NOMO-1 treated with dmso at 0.1 percent for 144 hours (cell line): ENCODE data around the gene TSEN2.
"Not testable (repeated sequence)": the region's sequence is repeated elsewhere in the genome, so short reads cannot be mapped to it uniquely, and the experiment has no call there.

Experiments used
- DNase-seq: peaks from one replicate; lab custom pipeline; 2025; ENCODE audit not compliant: unreplicated experiment; lab: John Stamatoyannopoulos, UW

Gene TSEN2

DNA sequence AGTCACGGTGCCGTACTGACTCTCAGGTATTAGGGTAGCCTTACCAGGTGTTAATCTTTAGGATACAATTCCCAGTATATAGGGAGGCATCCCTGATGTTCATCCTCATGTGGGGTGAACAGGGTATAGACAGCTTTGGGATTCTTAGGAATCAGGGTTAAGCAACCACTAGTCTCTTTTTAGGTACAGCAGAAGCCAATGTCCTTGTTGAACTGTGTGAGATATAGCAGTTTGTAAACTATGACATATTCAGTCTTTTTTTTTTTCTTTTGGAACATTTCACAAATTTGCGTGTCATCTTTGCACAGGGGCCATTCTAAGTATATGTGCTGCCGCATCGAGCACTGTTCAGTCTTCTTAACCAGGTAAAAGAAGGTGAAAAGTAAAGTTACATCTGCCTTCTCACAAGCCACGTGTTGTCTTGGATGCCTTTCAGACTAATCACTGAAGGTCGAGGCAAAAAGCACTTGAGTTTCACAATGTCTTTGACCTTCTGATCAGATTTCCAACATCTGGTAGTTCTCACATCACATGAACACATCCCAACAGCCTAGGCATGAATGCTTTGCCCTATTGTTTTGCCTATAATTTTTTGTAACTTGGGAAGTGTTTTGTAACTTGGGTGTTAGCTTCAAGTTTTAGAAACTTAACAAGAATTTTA, 17.2 kb downstream of the TSEN2 start:
- no peak for DNase-seq

DNA sequence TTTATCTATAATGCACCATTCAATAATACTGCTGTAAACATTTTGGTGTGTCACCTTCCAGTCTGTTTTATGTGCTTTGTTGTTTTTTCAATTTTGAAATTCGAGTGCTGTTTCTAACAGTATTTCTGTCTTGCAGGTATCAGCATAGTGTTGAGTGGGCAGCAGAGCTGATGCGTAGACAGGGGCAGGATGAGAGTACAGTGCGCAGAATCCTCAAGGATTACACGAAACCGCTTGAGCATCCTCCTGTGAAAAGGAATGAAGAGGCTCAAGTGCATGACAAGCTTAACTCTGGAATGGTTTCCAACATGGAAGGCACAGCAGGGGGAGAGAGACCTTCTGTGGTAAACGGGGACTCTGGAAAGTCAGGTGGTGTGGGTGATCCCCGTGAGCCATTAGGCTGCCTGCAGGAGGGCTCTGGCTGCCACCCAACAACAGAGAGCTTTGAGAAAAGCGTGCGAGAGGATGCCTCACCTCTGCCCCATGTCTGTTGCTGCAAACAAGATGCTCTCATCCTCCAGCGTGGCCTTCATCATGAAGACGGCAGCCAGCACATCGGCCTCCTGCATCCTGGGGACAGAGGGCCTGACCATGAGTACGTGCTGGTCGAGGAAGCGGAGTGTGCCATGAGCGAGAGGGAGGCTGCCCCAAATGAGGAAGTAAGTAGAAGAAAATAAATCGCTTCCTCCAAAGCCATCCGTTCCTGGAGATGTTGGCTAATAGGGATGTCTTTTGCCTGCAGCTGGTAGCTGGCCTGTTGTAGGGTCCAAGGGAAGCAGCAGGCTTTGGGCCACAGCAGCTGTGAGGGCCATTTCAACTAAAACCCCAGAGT, 19.1 kb downstream of the TSEN2 start:
- DNase-seq: peak; percentile 89

DNA sequence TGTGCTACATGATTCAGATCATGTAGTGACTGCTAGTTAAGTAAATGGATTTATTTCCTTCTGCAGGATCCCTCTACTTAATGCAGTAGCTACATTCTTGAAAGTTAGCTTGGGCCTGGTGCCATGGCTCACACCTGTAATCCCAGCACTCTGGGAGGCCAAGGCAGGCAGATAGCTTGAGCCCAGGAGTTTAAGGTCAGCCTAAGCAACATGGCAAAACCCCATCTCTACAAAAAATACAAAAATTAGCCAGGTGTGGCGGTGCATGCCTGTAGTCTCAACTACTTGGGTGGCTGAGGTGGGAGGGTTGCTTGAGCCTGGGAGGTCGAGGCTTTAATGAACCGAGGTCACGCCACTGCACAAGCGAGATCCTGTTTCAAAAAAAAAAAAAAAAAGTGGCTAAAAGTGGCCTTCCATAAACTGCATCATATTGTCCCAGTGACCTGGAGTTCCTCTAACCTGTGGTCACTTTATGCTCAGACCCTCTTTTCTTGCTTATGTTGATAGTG, 22.0 kb downstream of the TSEN2 start:
- DNase-seq: no peak

DNA sequence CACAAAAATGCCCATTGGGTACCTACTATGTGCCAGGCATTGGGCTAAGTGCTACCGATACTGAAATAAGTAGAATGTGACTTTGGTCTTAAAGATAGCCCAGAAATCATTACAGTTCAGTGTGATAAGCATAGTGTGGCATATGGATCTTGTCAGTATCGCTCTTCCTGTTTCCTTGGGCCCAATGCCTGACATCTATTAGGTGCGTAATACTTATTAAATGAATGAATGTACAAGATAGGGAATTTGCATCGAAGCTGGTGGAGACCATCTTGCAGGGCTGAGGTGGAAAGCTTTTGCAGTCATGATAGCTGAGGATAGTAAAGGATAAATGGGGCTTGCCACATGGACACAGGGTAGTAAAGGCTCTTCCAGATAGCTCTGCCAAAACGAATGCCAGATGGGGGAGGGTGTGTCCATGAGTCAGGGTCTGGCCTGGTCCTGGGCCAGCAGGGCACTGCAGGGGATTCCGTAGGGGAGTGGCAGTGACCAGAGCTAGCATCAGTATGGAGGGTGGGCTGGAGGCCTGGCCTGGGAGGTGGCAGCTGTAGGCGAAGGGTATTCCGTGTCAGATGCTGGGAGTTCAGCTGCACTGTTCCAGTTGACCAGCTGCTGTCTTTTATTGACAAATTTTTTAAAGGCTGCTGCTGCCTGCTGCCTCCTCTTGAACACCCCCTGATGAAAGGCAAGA, 23.5 kb downstream of the TSEN2 start:
- no peak for DNase-seq

DNA sequence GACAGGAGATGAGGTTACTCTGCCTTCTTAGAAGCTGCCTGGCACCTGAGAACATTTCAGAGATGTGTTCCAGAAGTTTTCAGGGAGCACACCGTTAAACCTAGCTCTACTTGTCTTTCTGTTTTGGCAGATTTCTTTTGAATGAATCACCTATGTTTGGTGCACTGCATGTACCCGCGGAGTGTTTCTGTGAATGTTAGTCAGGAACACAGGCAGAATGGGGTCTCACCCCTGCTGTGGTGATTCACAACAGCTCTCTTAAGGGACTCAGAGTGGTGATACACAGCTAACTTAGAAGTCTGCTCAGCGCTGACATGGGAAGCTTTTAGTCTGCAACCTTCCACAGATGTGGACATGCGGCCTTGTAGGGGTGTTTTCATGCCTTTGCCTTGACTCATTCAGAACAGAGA, 24.0 kb downstream of the TSEN2 start:
- no peak for DNase-seq

DNA sequence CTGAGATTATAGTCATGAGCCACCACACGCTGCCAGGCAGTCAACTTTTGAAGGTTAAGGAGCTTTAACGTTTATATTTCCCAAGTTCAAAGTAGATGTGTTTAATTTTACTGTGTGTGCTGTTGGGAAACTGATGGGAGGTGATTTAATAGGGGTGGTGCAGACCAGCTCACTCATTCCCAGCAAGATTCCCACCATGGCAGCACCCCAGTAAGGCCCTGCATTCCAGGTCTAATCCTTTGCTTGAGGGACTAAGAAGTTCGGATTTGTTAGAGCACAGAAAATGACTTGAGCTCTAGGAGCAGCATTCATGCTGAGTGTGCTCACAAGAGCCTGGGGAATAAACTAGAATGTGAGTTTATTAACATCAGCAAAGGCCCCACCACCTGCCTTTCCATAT, 25.2 kb downstream of the TSEN2 start:
- no peak for DNase-seq

DNA sequence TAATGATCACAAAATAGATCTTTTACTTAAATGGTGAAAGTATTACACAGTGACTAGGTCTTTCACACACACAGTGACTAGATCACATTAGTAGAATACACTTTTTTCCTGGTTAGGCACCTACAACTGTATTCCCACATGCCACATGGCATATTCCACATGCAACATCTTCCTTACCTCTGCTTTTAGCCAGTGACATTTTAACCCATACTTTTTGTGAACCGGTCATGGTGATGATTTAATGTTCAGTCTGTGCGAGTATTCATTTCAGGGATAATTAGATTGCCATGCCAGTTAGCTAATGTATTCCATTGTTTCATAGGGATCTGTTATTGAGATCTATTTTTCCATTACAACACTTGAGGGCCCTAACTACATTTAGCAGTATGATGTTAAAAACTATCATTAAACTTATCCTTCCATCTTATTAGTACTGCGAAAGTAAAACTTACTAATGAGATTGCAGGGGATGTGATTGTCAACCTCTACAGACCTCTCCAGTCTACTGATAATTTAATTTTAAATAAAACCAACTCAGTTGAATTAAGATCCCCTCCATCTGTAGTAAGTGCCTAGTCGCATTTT, 28.3 kb downstream of the TSEN2 start:
- DNase-seq: no peak

DNA sequence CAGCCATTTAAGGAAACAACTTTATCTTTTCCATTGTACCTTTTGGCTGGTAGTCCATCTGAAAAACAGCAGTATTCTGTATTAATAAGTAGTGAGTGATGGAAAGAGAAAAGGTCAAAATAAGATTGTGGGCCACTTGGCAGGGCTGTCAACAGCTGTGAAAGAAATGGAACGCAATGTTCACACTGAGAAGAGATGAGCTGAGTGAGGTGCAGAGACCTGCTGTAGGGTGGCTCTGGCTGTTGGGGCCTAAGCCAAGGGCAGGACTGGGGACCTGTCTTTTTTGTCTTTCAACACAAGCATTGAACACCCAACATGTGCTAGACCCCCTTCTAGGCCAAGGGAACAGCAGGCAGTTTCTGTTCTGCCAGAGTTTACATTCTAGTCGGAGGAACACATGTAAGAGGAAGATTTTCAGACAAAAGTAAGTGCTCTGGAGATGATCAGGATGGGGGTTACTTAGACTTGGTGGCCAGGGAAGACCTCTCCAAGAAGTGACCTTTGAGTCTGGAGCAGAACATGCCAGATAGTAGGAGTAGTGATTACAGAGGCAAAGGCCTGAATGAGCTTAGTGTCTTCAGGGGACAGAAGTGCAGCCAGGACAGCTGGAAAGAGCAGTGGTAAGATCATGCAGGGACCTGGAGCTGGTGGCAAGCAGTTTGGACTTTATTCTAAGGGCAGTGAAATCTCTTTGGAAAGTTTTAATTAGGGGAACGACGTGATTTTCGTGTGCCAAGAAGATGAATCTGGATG, 29.6 kb downstream of the TSEN2 start:
- DNase-seq: no peak

DNA sequence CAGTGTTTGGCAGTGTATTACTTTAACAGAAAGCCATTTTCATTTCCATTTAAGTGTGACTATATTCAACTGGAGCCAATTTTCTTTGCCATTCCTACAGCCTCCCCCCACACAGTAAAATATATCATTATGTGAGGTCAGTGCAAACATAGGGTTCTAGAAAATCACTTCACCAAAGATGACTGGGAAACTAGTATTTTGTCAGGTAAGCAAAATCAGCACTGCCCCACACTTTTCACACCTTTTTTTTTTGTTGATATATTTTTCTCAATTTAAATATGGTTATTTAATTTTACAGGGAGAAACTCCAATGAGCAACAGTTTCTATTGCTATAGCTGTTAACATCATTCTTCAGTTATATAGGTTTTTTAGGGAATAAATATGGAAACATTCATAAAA, 31.4 kb downstream of the TSEN2 start:
- no peak for DNase-seq

DNA sequence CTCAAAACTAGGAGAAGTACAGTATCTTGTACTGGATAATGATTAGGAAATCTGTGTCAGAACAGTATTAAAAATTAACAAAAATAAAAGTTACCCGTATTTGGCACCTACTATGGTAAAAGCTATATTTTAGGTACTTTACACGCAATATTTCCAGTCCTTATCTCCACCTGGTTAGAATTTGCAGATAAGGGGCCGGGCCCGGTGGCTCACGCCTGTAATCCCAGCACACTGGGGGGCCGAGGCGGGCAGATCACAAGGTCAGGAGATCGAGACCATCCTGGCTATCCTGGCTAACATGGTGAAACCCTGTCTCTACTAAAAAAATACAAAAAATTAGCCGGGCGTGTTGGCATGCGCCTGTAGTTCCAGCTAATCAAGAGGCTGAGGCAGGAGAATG, 32.6 kb downstream of the TSEN2 start:
- no peak for DNase-seq

DNA sequence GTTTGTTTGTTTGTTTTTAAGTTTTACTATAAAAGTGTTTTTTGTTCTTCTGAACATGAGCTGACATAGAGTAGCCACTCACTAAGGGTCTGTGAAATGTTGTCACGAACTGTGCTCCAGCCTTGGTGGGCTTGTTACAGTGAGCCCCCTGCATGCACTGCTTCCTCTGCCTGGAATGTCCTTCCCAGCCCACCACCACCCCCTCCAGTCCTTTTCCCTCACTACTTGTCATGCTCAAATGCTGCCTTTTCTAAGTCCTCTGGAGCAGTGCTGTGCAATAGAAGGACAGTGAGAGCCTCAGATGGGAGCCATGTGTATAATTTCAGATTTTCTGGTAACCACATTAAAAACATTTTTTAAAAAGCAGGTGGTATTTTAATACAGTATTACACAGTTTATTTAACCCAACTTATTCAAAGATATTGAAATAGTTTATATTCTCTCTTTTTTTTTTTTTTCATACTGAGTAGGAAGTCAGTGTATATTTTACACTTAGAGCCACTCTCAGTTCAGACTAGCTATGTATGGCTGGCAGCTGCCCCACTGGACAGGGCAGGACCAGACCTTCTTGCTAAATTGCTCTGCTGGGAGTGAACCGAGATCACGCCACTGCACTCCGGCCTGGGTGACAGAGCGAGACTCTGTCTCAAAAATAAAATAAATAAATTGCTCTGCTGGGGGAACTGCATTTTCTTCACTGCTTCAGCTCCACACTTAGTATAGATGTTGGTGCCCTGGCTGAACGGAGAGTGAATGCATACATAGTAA, 34.2 kb downstream of the TSEN2 start:
- DNase-seq: no peak

DNA sequence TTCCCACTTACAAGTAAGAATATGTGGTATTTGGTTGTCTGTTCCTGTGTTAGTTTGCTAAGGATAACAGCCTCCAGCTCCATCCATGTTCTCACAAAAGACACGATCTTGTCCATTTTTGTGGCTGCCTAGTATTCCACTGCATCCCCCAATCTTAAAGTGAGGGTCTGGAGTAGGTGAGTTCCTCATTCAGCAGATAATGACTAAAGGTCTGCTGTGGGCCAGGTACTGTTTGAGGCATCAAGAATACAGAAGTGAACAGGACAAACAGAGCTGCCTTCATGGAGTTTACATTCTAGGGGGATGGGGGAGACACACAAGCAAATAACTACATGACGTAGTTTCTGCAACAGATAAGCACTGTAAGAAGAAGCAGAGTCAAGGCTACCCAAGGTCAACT, 36.7 kb downstream of the TSEN2 start:
- no peak for DNase-seq

DNA sequence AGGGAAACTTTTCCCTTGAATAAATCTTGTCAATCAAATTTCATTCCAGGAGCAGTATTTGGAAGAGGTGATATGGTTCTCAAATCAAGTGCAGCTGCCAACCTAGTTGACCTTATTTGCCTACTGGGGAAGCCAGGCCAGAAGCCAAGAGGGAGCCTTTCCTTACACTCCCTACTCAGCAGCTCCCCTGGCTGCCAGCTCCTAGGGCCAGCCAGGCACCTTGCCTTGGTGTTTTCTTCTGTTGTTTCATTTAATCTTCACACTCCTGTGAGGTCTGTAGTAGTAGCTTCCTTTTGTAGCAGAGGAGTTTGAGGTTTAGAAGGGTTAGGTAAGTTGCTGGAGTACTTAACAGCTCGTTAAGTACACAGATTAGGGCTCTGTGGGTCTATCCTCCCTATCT, 38.4 kb downstream of the TSEN2 start:
- DNase-seq: no peak

DNA sequence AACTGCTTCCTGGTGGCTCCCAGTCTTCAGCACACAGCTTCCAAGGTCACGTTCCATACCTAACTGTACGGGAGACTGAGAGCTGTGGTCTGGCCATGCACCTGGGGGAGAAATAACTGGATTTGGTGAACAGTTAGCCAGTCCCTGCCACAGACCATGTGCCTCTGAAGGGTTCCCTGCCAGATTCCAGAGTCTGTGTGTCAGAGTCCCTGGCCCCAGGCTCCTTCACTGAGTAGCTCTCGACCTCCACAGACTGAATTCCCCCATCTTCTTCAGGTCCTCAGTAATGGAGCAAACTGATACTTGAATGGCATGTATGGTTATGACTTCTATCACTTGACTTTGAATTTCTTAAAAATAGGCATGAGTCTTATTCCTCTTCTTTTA, 43.5 kb downstream of the TSEN2 start:
- no peak for DNase-seq

DNA sequence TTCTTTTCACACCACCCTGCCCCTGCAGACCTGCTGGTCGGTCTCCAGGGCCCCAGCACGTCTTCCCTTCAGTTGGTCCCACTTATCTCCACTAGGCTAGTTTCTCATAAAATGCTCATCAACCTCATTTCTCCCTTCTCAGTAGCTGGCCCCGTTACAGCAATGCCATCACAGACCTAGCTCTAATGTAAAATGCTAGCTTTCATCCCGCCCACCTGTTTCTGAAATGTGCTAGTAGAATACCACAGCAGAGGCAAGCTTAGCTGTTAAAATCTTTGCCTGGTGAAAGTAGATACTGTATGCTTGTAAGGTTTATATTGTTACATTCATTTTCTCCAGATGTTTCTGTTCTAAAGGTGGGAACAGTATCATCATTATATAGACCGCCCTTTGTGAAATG, 47.9 kb downstream of the TSEN2 start:
- DNase-seq: no peak

DNA sequence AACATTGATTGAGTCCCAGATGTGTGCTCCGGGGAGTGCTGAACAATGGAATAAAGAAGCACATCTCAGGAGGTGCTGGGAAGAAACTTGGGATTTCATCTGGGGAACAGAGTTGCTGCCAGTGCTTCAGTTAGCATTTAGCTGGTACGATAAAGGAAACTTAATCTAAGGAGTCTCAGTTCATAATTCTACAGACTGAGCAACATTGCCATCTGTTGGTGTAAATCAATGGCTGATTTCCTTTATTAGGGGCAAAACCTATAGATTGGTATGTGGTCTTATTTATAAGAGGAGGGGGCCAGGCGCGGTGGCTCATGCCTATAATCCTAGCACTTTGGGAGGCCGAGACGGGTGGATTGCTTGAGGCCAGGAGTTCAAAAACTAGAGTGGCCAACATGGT, 52.1 kb downstream of the TSEN2 start:
- no peak for DNase-seq

DNA sequence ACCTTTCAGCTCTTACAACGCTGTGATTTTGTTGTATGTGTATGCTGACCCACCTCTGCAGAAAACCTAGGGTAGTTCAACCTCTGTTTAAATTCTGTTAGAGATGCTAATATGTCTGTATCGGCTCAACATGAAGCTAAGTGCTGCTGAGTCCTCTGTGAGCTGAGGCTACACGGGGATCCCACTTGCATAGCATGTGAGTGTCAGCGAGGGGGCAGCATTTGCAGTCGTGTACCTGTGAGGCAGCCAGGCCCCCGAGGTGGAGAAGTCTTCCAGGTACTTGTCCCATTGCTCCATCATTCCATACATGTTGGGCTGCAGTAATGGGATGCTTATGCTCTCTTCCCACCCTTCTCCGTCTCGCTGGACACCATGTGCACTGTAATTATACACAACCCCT, 57.3 kb downstream of the TSEN2 start:
- no peak for DNase-seq

DNA sequence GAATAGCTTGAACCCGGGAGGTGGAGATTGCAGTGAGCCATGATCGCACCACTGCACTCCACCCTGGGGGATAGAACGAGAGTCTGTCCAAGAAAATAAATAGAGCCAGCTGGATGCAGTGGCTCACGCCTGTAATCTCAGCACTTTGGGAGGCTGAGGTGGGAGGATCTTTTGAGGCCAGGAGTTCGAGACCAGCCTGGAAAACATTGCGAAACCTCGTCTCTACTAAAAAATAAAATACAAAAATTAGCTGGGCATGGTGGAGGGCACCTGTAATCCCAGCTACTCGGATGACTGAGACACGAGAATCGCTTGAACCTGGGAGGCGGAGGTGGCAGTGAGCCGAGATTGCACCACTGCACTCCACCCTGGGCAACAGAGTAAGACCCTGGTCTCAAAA, 59.2 kb downstream of the TSEN2 start:
- not testable (repeated sequence) for DNase-seq

DNA sequence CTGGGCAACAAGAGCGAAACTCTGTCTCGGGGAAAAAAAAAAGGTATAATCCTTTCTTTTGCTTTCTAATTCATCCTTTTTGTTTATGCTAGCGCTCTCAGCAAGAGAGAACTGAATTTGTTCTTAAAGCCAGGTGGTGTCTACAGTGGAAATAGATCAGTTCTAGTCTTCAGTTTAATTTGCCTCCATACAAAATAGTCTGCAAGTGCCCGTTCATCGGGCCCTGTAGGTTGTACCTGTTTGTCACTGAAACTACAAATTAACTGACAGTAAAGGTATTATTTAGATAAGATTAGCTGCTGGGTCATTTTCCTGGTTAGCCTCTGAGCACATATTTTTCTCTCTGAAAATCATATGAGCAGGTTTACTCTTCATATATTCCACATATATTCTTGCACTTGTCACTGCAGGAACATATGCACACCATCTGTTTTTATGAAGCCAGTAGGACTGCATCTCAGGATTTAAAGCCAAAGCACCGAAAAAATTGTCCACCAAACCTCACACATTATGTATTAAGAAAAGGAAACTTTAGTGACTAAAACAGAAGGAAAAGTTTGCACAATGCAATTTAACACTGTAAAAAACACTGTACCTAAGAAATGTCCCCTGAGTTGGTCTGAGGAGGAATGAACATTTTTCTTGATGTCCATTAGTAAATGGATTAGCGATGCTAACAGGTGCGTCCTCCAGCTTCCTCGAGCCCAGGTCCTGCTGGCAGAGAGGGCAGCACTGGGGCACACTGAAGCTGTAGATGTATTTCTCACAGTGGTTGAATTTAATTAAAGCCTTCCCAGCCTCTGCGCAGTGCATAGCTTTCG, 60.6 kb downstream of the TSEN2 start:
- no peak for DNase-seq
